BJ (cell line): ENCODE data around the gene GPR160. TPM values are rescaled to one million over a fixed set of nuclear protein-coding genes. Genes with fewer than 3 reads are reported as not detected.
"Not testable (repeated sequence)": the region's sequence is repeated elsewhere in the genome, so short reads cannot be mapped to it uniquely, and the experiment has no call there.

Experiments
- CTCF ChIA-PET: fragments of 350-600 bp; formaldehyde crosslinking; extraction: SDS; loops from one replicate; lab custom pipeline; 2021; ENCODE audit warnings: antibody characterized with exemption, inconsistent platforms; lab: Yijun Ruan, JAX
- POLR2A ChIA-PET: fragments of 300-600 bp; sonication (Branson Sonifier 250); formaldehyde crosslinking; extraction: SDS; loops from one replicate; lab custom pipeline; 2021; ENCODE audit warnings: antibody characterized with exemption; lab: Charles Lee
- DNase-seq: peaks from one replicate; pipeline ENCODE4 v3.0.0-alpha.2; 2011; ENCODE audit warnings: low read depth
- H3K27me3 ChIP-seq: 2 replicates; pipeline ENCODE4 v1.6.0; 2011; ENCODE audit warnings: low read length; ENCODE audit not compliant: control insufficient read depth, insufficient read depth
- H3K36me3 ChIP-seq: 2 replicates; pipeline ENCODE4 v1.5.1; 2011; ENCODE audit warnings: low read length; ENCODE audit not compliant: control insufficient read depth, insufficient read depth
- H3K4me3 ChIP-seq: 2 replicates; pipeline ENCODE4 v1.5.1; 2011; ENCODE audit warnings: low read depth, mild to moderate bottlenecking, control low read depth, low read length
- polyA plus RNA-seq: library from polyadenylated mRNA; depleted of rRNA; stranded (reverse); fragments of >200 nt; gene quantifications from 2 replicates; pipeline ENCODE4 v1.2.3, GENCODE V29; 2011
- TF ChIP-seq, protein P1 (sequence below): IDR thresholded peaks from 2 replicates; pipeline ENCODE4 v1.5.1; 2011; ENCODE audit warnings: low read depth, mild to moderate bottlenecking, control low read depth, inconsistent platforms, low read length, moderate library complexity; ENCODE audit not compliant: insufficient read depth

Gene GPR160
- polyA plus RNA-seq, 1 experiment: 0.09 TPM

DNA sequence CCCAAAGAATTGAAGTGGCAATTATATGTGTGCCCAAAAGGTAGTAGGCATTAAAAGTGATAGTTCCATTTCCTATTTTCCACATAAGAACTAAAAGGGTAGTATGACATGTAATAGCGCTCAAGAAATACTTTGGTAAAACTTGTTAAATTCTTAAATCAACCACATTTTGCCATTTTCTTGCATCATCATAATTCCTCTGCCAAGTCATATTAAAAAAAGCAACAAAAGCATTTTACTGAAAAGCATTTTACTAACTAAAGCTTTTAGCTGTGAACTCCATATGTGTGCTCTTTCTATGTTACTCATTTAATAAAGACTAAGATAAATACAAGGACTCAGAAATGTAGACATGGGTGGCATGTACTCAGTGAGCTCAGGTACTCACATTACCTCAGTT lies 70.1 kb downstream of the GPR160 start:
- DNase-seq: peak; percentile 35
- Histone ChIP-seq H3K27me3 (no peaks in the 10 kb centered on the region), H3K4me3 (no peak overlapping the region), H3K36me3 (peaks cover 4% of the 10 kb centered on the region)
- CTCF ChIA-PET: interaction anchor here (1.2 kb wide), 1 partner anchor 8 kb away, joined by 3 read pairs; no protein-coding TSS in a partner anchor
- TF ChIP-seq, protein P1, sequence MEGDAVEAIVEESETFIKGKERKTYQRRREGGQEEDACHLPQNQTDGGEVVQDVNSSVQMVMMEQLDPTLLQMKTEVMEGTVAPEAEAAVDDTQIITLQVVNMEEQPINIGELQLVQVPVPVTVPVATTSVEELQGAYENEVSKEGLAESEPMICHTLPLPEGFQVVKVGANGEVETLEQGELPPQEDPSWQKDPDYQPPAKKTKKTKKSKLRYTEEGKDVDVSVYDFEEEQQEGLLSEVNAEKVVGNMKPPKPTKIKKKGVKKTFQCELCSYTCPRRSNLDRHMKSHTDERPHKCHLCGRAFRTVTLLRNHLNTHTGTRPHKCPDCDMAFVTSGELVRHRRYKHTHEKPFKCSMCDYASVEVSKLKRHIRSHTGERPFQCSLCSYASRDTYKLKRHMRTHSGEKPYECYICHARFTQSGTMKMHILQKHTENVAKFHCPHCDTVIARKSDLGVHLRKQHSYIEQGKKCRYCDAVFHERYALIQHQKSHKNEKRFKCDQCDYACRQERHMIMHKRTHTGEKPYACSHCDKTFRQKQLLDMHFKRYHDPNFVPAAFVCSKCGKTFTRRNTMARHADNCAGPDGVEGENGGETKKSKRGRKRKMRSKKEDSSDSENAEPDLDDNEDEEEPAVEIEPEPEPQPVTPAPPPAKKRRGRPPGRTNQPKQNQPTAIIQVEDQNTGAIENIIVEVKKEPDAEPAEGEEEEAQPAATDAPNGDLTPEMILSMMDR: no peak
- POLR2A ChIA-PET: interaction anchor here (0.6 kb wide), 1 partner anchor 33 kb away, joined by 3 read pairs; no protein-coding TSS in a partner anchor

DNA sequence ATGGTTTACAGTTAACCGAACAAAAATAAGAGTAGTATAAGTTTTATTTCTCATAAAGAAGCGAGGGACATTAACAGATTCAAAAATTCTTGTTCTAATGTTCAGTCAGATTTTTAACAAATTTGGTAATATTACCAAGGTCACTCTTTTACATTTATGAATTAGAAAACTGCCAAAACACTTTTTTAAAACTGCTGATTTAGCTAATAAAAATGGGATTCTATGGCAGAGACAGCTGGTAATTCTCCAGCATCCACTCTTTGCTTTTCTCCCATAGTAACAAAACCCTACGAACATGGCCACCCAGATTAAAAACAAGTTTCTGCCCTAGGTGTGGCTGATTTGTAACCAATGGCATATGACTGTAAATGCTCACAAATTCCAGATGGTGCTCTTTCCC lies 71.2 kb downstream of the GPR160 start:
- Histone ChIP-seq H3K27me3 (no peaks in the 10 kb centered on the region), H3K4me3 (no peak overlapping the region), H3K36me3 (peaks cover 1% of the 10 kb centered on the region; the same call in 1 of the 2 replicates)
- DNase-seq: no peak
- ChIA-PET CTCF (no interaction called here), POLR2A (no interaction called here)
- TF ChIP-seq, protein P1: no peak

DNA sequence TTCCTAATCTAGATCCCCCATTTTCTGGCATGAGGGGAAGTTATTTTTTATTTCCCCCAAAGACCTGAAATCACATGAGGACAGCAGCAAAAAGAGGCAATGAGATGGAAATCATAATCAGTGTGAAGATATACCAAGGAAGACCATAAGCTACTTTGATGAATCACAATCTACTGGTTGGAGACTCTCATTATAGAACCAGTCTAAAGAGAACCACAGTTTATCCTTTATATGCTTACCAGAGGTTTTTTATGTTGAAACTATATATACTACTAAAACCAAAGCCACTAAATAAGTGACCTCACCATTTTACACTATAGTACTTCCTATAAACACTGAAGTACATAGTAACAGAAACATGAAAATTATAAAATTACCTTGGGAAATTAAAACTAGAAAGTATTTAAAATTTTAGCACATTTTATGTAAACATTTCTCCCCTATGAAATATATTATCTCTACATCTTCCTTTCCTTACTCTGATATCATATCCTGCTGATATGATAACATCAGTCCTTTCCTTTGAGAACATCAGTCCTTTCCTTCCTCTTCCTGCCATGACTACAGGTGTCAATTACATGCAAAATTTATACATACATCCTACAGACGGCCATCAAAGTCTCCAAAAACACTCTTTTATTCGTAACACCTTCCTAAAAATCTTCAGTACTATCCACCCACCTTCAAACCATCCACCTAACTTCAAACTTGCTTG lies 71.9 kb downstream of the GPR160 start:
- H3K36me3 ChIP-seq: peaks cover 1% of the 10 kb centered on the region; the same call in 1 of the 2 replicates
- POLR2A ChIA-PET: no interaction called here
- CTCF ChIA-PET: no interaction called here
- H3K4me3 ChIP-seq: no peak overlapping the region
- DNase-seq: no peak
- no peaks in the 10 kb centered on the region for H3K27me3 ChIP-seq
- TF ChIP-seq, protein P1: no peak

DNA sequence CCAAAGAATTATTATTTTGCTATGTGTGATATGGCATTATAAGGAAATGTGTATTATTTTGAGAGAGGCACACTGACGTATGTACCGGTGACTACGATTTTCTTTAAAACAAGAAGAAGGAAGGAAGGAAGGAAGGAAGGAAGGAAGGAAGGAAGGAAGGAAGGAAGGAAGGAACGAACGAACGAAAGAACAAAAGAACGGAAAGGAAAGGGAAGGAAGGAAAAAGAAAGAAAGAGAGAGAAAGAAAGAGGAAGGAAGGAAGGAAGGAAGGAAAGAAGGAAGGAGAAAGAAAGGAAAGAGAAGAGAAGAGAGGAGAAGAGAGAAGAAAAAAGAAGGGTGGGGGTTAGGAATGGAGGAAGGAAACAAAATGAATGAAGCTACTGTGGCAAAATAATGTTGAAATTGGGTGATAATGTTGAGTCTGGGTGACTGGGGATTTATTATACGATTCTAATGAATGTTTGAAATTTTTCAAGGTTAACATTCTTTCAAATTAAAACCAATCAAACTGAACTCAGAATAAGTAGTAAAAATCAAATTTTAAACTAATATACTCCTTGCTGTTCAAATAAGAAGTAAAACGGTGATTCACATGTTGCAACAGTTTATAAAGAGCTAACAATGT lies 73.5 kb downstream of the GPR160 start:
- TF ChIP-seq, protein P1: no peak
- Histone ChIP-seq H3K36me3 (peaks cover 5% of the 10 kb centered on the region; the same call in 1 of the 2 replicates), H3K27me3 (no peaks in the 10 kb centered on the region), H3K4me3 (no peak overlapping the region)
- DNase-seq: no peak
- POLR2A ChIA-PET: no interaction called here
- CTCF ChIA-PET: no interaction called here

DNA sequence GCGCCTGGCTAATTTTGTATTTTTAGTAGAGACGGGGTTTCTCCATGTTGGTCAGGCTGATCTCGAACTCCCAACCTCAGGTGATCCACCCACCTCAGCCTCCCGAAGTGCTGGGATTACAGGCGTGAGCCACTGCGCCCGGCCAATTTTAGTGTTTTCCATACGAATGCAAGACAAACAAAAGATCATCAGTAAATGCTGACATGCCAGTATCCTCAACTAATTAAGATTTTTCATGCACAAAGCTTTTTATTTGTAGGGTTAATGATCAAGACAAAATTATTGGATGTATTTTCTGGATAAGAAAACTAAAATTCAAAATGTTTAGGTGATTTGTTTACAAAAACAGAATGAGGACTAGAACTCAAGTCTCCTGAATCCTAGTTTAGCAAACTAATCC lies 76.4 kb downstream of the GPR160 start:
- H3K36me3 ChIP-seq, CTCF ChIA-PET, DNase-seq, H3K4me3 ChIP-seq, H3K27me3 ChIP-seq, POLR2A ChIA-PET: not testable (repeated sequence)
